PC-9 (cell line): ENCODE data around the gene AGAP1. TPM values are rescaled to one million over a fixed set of nuclear protein-coding genes. Genes with fewer than 3 reads are reported as not detected.

Source experiments
- BruUV-seq: library from RNA; stranded (reverse); fragments of 400-500 nt; replicated peaks from 2 replicates; lab custom pipeline; 2021; lab: Mats Ljungman, UMichigan
- CTCF ChIA-PET: fragments of 300-600 bp; sonication (Branson Sonifier 250); formaldehyde crosslinking; loops from one replicate; lab custom pipeline; 2022; ENCODE audit warnings: antibody characterized with exemption; lab: Charles Lee
- POLR2A ChIA-PET: fragments of 300-600 bp; sonication (Branson Sonifier 250); formaldehyde crosslinking; loops from one replicate; lab custom pipeline; 2022; ENCODE audit warnings: antibody characterized with exemption; ENCODE audit not compliant: unreplicated experiment; lab: Charles Lee
- DNase-seq, 2 experiments: peaks; one replicate each; pipeline versions ENCODE4 v3.0.0 to v3.0.0-alpha.2; 2015 to 2022; ENCODE audit warnings: mixed read lengths in 1 of 2
- H2AFZ ChIP-seq: fragments of 200-600 bp; sonication (generic); 2 replicates; pipeline ENCODE4 v1.8.1; 2017; ENCODE audit warnings: antibody characterized with exemption
- H3F3A ChIP-seq: fragments of 200-600 bp; sonication (generic); 2 replicates; pipeline ENCODE4 v1.8.1; 2017; ENCODE audit warnings: antibody characterized with exemption, mild to moderate bottlenecking, low read depth; ENCODE audit not compliant: insufficient read depth
- H3K27ac ChIP-seq: fragments of 200-600 bp; sonication (generic); 2 replicates; pipeline ENCODE4 v1.6.1; 2016; ENCODE audit warnings: mixed run types
- H3K27me3 ChIP-seq: fragments of 200-600 bp; sonication (generic); 2 replicates; pipeline ENCODE4 v1.6.1; 2016; ENCODE audit warnings: low read depth, mixed run types; ENCODE audit not compliant: insufficient read depth
- H3K36me3 ChIP-seq: fragments of 200-600 bp; sonication (generic); 2 replicates; pipeline ENCODE4 v1.6.1; 2016; ENCODE audit warnings: low read depth, mixed run types
- H3K4me1 ChIP-seq: fragments of 200-600 bp; sonication (generic); replicated peaks from 2 replicates; pipeline ENCODE4 v1.6.1; 2016; ENCODE audit warnings: mixed run types; ENCODE audit not compliant: insufficient read depth
- H3K4me2 ChIP-seq: fragments of 200-600 bp; sonication (generic); 2 replicates; pipeline ENCODE4 v1.6.1; 2017; ENCODE audit warnings: mixed run types
- H3K4me3 ChIP-seq: fragments of 200-600 bp; sonication (generic); 2 replicates; pipeline ENCODE4 v1.6.1; 2016; ENCODE audit warnings: mixed run types
- H3K79me2 ChIP-seq: fragments of 200-600 bp; sonication (generic); 2 replicates; pipeline ENCODE4 v1.6.1; 2017; ENCODE audit warnings: low read depth, mixed run types
- H3K9me2 ChIP-seq: fragments of 200-600 bp; sonication (generic); 2 replicates; pipeline ENCODE4 v1.8.1; 2017; ENCODE audit warnings: mild to moderate bottlenecking; ENCODE audit not compliant: insufficient read depth
- H3K9me3 ChIP-seq: fragments of 200-600 bp; sonication (generic); 2 replicates; pipeline ENCODE4 v1.8.1; 2016; ENCODE audit warnings: low read depth; ENCODE audit not compliant: insufficient read depth
- H4K20me1 ChIP-seq: fragments of 200-600 bp; sonication (generic); 2 replicates; pipeline ENCODE4 v1.8.1; 2017; ENCODE audit not compliant: insufficient read depth
- EZH2 ChIP-seq: fragments of 200-600 bp; sonication (generic); IDR thresholded peaks from 2 replicates; pipeline ENCODE4 v1.8.0; 2017; ENCODE audit warnings: antibody characterized with exemption, low read depth
- intact Hi-C: fragments of 100-400 bp; cut with micrococcal nuclease; formaldehyde crosslinking; loops from one replicate; pipeline ENCODE4 v1.10.0; 2022; ENCODE audit not compliant: unreplicated experiment
- total RNA-seq: library from RNA; stranded (reverse); gene quantifications from 2 replicates; pipeline ENCODE4 v1.2.3, GENCODE V29; 2021
- TF ChIP-seq, protein P1 (sequence below): fragments of 200-600 bp; sonication (generic); conservative IDR thresholded peaks from 2 replicates; pipeline ENCODE4 v1.6.1; 2017; ENCODE audit warnings: mixed run types, antibody characterized with exemption, mild to moderate bottlenecking, moderate library complexity

The AGAP1 gene
- total RNA-seq, 1 experiment from 2014 or later = 91.4 TPM

DNA sequence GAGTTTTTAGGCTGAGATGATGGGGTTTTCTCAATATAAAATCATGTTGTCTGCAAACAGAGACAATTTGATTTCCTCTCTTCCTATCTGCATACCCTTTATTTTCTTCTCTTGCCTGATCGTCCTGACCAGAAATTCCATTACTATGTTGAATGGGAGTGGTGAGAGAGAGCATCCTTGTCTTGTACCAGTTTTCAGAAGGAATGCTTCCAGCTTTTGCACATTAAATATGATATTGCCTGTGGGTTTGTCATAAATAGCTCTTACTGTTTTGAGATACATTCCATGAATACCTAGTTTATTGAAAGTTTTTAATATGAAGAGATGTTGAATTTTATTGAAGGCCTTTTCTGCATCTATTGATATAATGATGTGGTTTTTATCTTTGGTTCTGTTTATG lies 492.5 kb downstream of the AGAP1 start:
- Histone ChIP-seq H3K27me3 (no peaks in the 10 kb centered on the region), H4K20me1 (peaks cover 27% of the 10 kb centered on the region), H3K4me2 (no peak overlapping the region), H3K79me2 (peaks cover 4% of the 10 kb centered on the region; the same call in 1 of the 2 replicates), H3K4me1 (no peaks in the 10 kb centered on the region), H3F3A (no peaks in the 10 kb centered on the region), H3K9me3 (no peaks in the 10 kb centered on the region), H3K36me3 (no peaks in the 10 kb centered on the region), H3K9me2 (no peaks in the 10 kb centered on the region), H2AFZ (no peak overlapping the region), H3K27ac (no peak overlapping the region), H3K4me3 (no peak overlapping the region)
- POLR2A ChIA-PET = interaction anchor here (0.5 kb wide), 1 partner anchor 1489 kb away, joined by 5 read pairs; no protein-coding TSS in a partner anchor
- intact Hi-C loops = no loop called here
- CTCF ChIA-PET = no interaction called here
- BruUV-seq = no TSS peak
- TF ChIP-seq EZH2 = no peak
- TF ChIP-seq, protein P1, sequence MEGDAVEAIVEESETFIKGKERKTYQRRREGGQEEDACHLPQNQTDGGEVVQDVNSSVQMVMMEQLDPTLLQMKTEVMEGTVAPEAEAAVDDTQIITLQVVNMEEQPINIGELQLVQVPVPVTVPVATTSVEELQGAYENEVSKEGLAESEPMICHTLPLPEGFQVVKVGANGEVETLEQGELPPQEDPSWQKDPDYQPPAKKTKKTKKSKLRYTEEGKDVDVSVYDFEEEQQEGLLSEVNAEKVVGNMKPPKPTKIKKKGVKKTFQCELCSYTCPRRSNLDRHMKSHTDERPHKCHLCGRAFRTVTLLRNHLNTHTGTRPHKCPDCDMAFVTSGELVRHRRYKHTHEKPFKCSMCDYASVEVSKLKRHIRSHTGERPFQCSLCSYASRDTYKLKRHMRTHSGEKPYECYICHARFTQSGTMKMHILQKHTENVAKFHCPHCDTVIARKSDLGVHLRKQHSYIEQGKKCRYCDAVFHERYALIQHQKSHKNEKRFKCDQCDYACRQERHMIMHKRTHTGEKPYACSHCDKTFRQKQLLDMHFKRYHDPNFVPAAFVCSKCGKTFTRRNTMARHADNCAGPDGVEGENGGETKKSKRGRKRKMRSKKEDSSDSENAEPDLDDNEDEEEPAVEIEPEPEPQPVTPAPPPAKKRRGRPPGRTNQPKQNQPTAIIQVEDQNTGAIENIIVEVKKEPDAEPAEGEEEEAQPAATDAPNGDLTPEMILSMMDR = no peak
- no peak for DNase-seq

DNA sequence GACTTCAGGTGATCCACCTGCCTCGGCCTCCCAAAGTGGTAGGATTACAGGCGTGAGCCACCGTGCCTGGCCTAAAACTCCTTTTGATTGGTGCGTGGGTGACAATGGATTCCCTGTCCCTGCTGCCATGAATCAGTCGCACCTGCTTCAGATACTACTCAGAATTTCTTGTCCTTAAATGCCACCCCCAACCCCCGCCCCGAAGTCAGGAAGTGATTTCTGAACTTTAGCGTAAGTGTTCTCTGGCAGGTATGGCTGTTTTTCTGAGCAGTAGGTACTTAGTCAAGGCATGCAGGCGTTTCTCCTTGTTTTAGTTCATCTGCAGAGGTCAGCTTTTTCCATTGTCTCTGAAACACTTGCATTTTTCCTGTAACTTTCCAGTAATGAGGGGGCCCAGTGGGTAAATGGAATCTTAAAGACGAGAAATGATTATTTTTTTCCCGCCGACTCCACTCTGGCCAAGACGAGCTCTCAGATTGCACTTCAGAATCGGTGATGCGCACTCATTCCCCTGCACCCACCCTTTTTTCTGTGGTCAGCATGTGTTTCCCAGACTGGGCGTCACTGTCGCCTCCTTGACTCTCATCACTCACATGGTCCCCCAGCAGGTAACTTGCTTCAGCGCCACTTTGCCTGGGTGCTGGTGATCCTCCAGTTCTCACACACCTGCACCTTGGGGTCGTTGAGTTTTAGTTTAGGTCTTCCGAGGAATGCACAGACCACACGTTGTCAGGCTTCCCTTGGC lies 494.6 kb downstream of the AGAP1 start:
- no peak for DNase-seq
- H3K9me3 ChIP-seq = no peaks in the 10 kb centered on the region
- H4K20me1 ChIP-seq = peaks cover 30% of the 10 kb centered on the region
- H2AFZ ChIP-seq = no peak overlapping the region
- no TSS peak for BruUV-seq
- H3K4me3 ChIP-seq = no peak overlapping the region
- H3K27ac ChIP-seq = no peak overlapping the region
- no peaks in the 10 kb centered on the region for H3K4me1 ChIP-seq
- H3K36me3 ChIP-seq = no peaks in the 10 kb centered on the region
- peaks cover 4% of the 10 kb centered on the region; the same call in 1 of the 2 replicates for H3K79me2 ChIP-seq
- intact Hi-C loops = no loop called here
- no peak overlapping the region for H3K4me2 ChIP-seq
- H3F3A ChIP-seq = no peaks in the 10 kb centered on the region
- H3K9me2 ChIP-seq = no peaks in the 10 kb centered on the region
- ChIA-PET CTCF (no interaction called here), POLR2A (no interaction called here)
- no peaks in the 10 kb centered on the region for H3K27me3 ChIP-seq
- TF ChIP-seq, protein P1 = no peak
- TF ChIP-seq EZH2 = no peak

GRCh38 chr2:235989591-235989990 lies 495.7 kb downstream of the AGAP1 start:
- TF ChIP-seq EZH2 = no peak
- TF ChIP-seq, protein P1 = no peak
- CTCF ChIA-PET = no interaction called here
- Histone ChIP-seq H3K79me2 (peaks cover 4% of the 10 kb centered on the region; the same call in 1 of the 2 replicates), H3K4me3 (no peak overlapping the region), H3K36me3 (no peaks in the 10 kb centered on the region), H3K4me2 (no peak overlapping the region), H3K27me3 (no peaks in the 10 kb centered on the region), H3F3A (no peaks in the 10 kb centered on the region), H4K20me1 (peaks cover 28% of the 10 kb centered on the region), H2AFZ (no peak overlapping the region), H3K4me1 (no peaks in the 10 kb centered on the region), H3K9me2 (no peaks in the 10 kb centered on the region), H3K9me3 (no peaks in the 10 kb centered on the region), H3K27ac (no peak overlapping the region)
- POLR2A ChIA-PET = no interaction called here
- intact Hi-C loops = no loop called here
- no TSS peak for BruUV-seq
- DNase-seq = no peak
